ENCODE measurements around the gene STX8.

The STX8 gene

GRCh38 chr17:9382626-9383025 is 193.0 kb downstream of the STX8 start (continued):
- TF ChIP-seq POU6F1 (CRISPR knock-in tag; IDR thresholded peaks at IDR 0.05; ENCODE audit: borderline replicate concordance, low read depth) = no peak

- TF ChIP-seq ZNF565 (CRISPR knock-in tag; conservative IDR thresholded peaks at IDR 0.05; ENCODE audit: low read depth) = no peak
- TF ChIP-seq POU6F1 (CRISPR knock-in tag; IDR thresholded peaks at IDR 0.05; ENCODE audit: borderline replicate concordance, low read depth) = no peak
- no peak for TF ChIP-seq PPARA (CRISPR knock-in tag; IDR thresholded peaks at IDR 0.05; ENCODE audit: borderline replicate concordance)
- TF ChIP-seq TCF4 (CRISPR knock-in tag; IDR thresholded peaks at IDR 0.05; ENCODE audit: borderline replicate concordance) = no peak
- TF ChIP-seq CREB5 (CRISPR knock-in tag; IDR thresholded peaks at IDR 0.05; ENCODE audit: low read depth) = no peak
- no peak for TF ChIP-seq TSHZ2 (CRISPR knock-in tag; IDR thresholded peaks at IDR 0.05)
- TF ChIP-seq CSDC2 (CRISPR knock-in tag; IDR thresholded peaks at IDR 0.05) = no peak
- no peak for TF ChIP-seq ZNF8 (CRISPR knock-in tag; IDR thresholded peaks at IDR 0.05)
- TF ChIP-seq GLIS3 (CRISPR knock-in tag; IDR thresholded peaks at IDR 0.05) = no peak
- TF ChIP-seq ZFP30 (CRISPR knock-in tag; IDR thresholded peaks at IDR 0.05) = no peak
- TF ChIP-seq BACH2 (CRISPR knock-in tag; IDR thresholded peaks at IDR 0.05; ENCODE audit: borderline replicate concordance) = no peak
- TF ChIP-seq PATZ1 (CRISPR knock-in tag; IDR thresholded peaks at IDR 0.05; ENCODE audit: borderline replicate concordance) = no peak
- TF ChIP-seq SNAI2 (CRISPR knock-in tag; IDR thresholded peaks at IDR 0.05) = no peak
- TF ChIP-seq ZFP3 (CRISPR knock-in tag; IDR thresholded peaks at IDR 0.05) = no peak
- no peak for TF ChIP-seq RARB (CRISPR knock-in tag; IDR thresholded peaks at IDR 0.05)
- TF ChIP-seq OSR1 (CRISPR knock-in tag; IDR thresholded peaks at IDR 0.05) = no peak
- TF ChIP-seq CSRNP3 (CRISPR knock-in tag; IDR thresholded peaks at IDR 0.05) = no peak
- no peak for TF ChIP-seq ISL1 (CRISPR knock-in tag; IDR thresholded peaks at IDR 0.05)
- ATAC-seq = no peak
These were observed 194.6 kb downstream of the STX8 start for GRCh38 chr17:9381068-9381467.

GRCh38 chr17:9380361-9380760 is 195.3 kb downstream of the STX8 start:
- no peak for ATAC-seq
- TF ChIP-seq CREB5 (CRISPR knock-in tag; IDR thresholded peaks at IDR 0.05; ENCODE audit: low read depth) (no peak), CSRNP3 (CRISPR knock-in tag; IDR thresholded peaks at IDR 0.05) (no peak), ZNF565 (CRISPR knock-in tag; conservative IDR thresholded peaks at IDR 0.05; ENCODE audit: low read depth) (no peak), BACH2 (CRISPR knock-in tag; IDR thresholded peaks at IDR 0.05; ENCODE audit: borderline replicate concordance) (no peak), ZC3H10 (CRISPR knock-in tag; IDR thresholded peaks at IDR 0.05) (no peak), ZNF8 (CRISPR knock-in tag; IDR thresholded peaks at IDR 0.05) (no peak), TSHZ2 (CRISPR knock-in tag; IDR thresholded peaks at IDR 0.05) (no peak), PPARA (CRISPR knock-in tag; IDR thresholded peaks at IDR 0.05; ENCODE audit: borderline replicate concordance) (no peak), CSDC2 (CRISPR knock-in tag; IDR thresholded peaks at IDR 0.05) (no peak), ARNTL (CRISPR knock-in tag; IDR thresholded peaks at IDR 0.05; ENCODE audit: borderline replicate concordance, low read depth) (no peak), ZFP3 (CRISPR knock-in tag; IDR thresholded peaks at IDR 0.05) (no peak), RARB (CRISPR knock-in tag; IDR thresholded peaks at IDR 0.05) (no peak), ISL1 (CRISPR knock-in tag; IDR thresholded peaks at IDR 0.05) (no peak)
